ENCODE data around the gene DMP1.

DNA sequence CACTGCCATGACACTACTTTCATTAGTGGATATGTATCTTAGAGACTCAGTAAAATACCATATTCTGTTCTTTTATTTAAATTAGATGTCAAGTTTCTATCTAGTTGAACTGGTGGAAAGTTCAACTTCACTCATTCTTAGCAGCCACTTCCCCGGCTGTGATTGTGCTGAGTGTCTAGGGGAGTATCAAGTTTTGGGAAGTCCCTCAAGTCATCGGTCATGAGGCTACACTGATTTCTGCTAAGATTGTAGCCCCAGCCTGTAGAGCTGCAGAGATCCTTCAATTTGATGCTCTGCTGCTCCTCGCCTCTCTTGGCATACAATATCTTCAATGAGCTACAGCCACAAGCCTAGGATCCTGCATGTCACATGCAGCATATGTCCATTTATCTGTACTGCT lies 53.9 kb downstream of the DMP1 start:
- TF ChIP-seq CTCF (IDR thresholded peaks at IDR 0.05) (no peak), ZFX (IDR thresholded peaks at IDR 0.05; ENCODE audit: borderline replicate concordance) (no peak)

Measured in 22Rv1 (cell line).